IMR-90 (cell line): ENCODE measurements around the gene ANK3.

Source experiments
- POLR2A ChIP-seq: IDR thresholded peaks from 2 replicates; pipeline ENCODE4 v1.6.1; 2012; ENCODE audit warnings: mild to moderate bottlenecking, low read depth, low read length
- SMC3 ChIP-seq: fragments of 150-350 bp; IDR thresholded peaks from 2 replicates; pipeline ENCODE4 v1.6.1; 2016; ENCODE audit warnings: low read depth, mild to moderate bottlenecking, antibody characterized with exemption, low read length, moderate library complexity
- TF ChIP-seq, protein P1 (sequence below): conservative IDR thresholded peaks from 2 replicates; pipeline ENCODE4 v1.5.1; 2012; ENCODE audit warnings: mild to moderate bottlenecking, low read depth, low read length, improper control_type of control experiment

DNA sequence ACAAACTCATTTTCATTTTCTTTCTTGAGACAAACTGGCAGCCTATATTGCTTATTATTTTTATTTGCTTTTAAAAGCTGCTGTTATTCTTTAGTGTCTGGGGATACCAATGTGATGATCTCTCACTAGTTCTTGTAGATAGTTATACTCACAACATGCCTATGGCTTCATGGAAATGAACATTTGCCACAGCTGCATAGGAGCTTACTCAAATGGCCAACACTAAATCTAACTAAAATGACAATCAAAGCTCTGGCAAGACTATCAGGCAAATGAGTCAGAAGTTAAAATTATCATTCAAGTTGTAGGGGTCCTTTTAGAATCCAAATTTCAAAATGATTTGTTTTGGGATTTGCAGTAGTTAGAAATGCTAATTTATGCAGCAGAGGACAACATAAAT, 225.9 kb downstream of the ANK3 start:
- TF ChIP-seq, protein P1, sequence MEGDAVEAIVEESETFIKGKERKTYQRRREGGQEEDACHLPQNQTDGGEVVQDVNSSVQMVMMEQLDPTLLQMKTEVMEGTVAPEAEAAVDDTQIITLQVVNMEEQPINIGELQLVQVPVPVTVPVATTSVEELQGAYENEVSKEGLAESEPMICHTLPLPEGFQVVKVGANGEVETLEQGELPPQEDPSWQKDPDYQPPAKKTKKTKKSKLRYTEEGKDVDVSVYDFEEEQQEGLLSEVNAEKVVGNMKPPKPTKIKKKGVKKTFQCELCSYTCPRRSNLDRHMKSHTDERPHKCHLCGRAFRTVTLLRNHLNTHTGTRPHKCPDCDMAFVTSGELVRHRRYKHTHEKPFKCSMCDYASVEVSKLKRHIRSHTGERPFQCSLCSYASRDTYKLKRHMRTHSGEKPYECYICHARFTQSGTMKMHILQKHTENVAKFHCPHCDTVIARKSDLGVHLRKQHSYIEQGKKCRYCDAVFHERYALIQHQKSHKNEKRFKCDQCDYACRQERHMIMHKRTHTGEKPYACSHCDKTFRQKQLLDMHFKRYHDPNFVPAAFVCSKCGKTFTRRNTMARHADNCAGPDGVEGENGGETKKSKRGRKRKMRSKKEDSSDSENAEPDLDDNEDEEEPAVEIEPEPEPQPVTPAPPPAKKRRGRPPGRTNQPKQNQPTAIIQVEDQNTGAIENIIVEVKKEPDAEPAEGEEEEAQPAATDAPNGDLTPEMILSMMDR, result no peak
- TF ChIP-seq POLR2A (no peak), SMC3 (no peak)
